ENCODE measurements around the gene RPS6KC1. TPM values are rescaled to one million over a fixed set of nuclear protein-coding genes. Genes with fewer than 3 reads are reported as not detected.

RPS6KC1 gene
- total RNA-seq, 2 donors from 2014 or later = 9.2 to 10.1 TPM

DNA sequence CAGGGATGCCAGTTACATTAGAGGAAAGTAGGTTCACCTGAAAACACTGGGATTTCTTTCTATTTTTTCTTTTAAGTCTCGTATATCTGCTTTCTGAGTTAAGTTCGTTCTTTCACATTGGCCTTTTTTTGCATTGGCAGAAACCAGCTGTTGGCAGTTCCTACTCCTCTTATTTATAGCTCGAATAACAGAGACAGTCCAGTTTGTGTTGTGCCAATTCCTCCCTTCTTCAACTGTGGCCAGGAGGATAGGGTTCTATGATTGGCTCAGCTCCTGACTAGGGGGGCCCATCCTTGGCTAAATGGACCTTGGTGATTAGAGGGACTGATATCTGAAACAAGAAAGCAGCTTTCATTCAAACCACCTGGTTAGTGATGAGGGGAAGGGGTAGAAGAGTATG, 115.8 kb downstream of the RPS6KC1 start:
- Histone ChIP-seq H3K36me3 (no peaks in the 10 kb centered on the region), H3K27me3 (no peaks in the 10 kb centered on the region), H3K27ac (no peak overlapping the region), H3K4me1 (peaks cover 0 to 8% of the 10 kb centered on the region in 2 donors), H3K4me3 (no peak overlapping the region), H3K9me3 (no peaks in the 10 kb centered on the region)
- TF ChIP-seq, protein P1, sequence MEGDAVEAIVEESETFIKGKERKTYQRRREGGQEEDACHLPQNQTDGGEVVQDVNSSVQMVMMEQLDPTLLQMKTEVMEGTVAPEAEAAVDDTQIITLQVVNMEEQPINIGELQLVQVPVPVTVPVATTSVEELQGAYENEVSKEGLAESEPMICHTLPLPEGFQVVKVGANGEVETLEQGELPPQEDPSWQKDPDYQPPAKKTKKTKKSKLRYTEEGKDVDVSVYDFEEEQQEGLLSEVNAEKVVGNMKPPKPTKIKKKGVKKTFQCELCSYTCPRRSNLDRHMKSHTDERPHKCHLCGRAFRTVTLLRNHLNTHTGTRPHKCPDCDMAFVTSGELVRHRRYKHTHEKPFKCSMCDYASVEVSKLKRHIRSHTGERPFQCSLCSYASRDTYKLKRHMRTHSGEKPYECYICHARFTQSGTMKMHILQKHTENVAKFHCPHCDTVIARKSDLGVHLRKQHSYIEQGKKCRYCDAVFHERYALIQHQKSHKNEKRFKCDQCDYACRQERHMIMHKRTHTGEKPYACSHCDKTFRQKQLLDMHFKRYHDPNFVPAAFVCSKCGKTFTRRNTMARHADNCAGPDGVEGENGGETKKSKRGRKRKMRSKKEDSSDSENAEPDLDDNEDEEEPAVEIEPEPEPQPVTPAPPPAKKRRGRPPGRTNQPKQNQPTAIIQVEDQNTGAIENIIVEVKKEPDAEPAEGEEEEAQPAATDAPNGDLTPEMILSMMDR (IDR thresholded peaks at IDR 0.05) = no peak
- DNase-seq (ENCODE audit: low spot score) = no peak

DNA sequence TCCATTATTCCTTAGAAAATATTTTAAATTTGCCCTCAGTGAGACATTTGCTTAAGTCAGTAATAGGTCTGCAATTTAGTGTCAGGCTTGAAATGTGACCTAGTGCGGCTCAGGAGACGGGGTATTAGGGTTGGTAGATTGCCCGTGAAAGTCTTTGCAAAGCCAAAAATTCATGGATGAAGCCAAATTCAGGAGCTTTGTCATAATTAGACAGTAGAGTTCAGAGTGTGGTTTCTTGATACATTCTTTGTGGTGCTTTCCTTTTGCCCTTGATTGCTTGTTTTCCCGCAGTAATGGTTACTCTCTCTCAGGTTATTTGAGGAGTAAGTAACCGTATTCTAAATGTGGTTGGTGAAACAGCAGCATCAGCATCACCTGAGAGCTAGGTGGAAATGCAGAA, 120.7 kb downstream of the RPS6KC1 start:
- no peaks in the 10 kb centered on the region for H3K36me3 ChIP-seq
- no peaks in the 10 kb centered on the region for H3K9me3 ChIP-seq
- TF ChIP-seq, protein P1 (IDR thresholded peaks at IDR 0.05) = no peak
- H3K4me3 ChIP-seq = no peak overlapping the region
- peaks cover 0 to 4% of the 10 kb centered on the region in 2 donors for H3K4me1 ChIP-seq
- no peak overlapping the region for H3K27ac ChIP-seq
- DNase-seq (ENCODE audit: low spot score) = no peak
- H3K27me3 ChIP-seq = no peaks in the 10 kb centered on the region

DNA sequence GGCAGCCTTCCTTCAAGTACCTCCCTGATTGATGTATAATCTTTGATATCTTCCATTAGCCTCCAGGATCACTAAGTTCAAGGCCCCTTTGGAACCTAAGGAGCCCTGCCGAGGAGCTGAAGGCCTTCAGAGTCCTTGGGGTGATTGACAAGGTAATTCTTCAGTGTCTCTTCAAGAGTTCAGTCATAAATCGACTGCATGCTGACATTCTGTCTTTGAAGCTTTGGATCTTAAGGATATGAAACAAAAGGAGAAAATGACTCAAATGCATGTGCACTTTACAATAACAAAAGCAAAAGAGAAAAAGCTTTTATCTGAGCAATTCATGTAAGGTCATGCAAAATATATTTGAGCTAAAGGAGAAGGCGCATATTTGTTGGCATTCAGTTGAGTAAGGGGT, 125.3 kb downstream of the RPS6KC1 start:
- TF ChIP-seq, protein P1 (IDR thresholded peaks at IDR 0.05) = no peak
- H3K36me3 ChIP-seq = peaks cover 4% of the 10 kb centered on the region
- no peaks in the 10 kb centered on the region for H3K27me3 ChIP-seq

DNA sequence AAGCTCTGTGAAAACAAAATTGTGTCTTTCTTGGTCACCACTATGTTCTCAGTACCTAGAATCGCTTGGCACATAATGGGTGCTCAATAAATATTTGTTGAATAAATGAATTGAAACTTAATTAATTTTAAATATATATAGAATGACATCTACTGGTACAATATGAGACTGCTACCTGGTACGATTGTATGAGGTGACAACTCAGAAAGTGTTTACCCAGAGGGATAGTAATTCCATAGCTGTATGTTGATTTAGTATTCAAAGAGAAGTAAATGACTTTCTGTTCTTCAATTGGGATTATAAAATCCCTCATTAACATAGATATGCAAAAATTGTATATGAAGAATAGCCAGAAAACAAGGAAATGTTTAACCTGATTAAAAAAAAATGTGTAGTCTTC, 128.7 kb downstream of the RPS6KC1 start:
- H3K27ac ChIP-seq = no peak overlapping the region
- no peaks in the 10 kb centered on the region for H3K4me1 ChIP-seq
- no peak overlapping the region for H3K4me3 ChIP-seq
- peaks cover 4% of the 10 kb centered on the region for H3K36me3 ChIP-seq
- DNase-seq (ENCODE audit: low spot score) = no peak
- no peaks in the 10 kb centered on the region for H3K27me3 ChIP-seq
- no peaks in the 10 kb centered on the region for H3K9me3 ChIP-seq
- TF ChIP-seq, protein P1 (IDR thresholded peaks at IDR 0.05) = no peak

More for the DNA sequence above, 125.3 kb downstream of the RPS6KC1 start:
- Histone ChIP-seq H3K9me3 (no peaks in the 10 kb centered on the region), H3K27ac (no peak overlapping the region), H3K4me3 (no peak overlapping the region), H3K4me1 (no peaks in the 10 kb centered on the region)
- no peak for DNase-seq (ENCODE audit: low spot score)

DNA sequence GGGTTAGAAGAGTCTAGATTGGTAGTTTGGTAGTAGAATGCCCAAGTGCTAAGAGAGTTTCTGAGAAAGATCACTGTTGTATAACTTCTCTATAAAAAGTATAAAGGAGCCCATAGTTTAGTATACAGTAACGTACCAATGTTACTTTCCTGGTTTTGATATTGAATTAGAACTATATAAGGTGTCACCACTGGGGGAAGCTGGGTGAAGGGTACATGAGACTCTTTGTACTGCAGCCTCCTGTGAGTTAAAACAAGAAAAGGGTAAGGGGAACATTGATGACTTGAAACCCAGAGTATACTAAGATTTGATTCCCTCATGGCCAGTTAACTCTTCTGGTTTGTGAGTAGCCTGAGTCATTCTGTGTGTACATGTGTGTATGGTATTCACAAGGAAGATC, 129.8 kb downstream of the RPS6KC1 start:
- Histone ChIP-seq H3K27ac (no peak overlapping the region), H3K9me3 (peaks cover 0 to 7% of the 10 kb centered on the region in 2 donors), H3K4me1 (no peaks in the 10 kb centered on the region), H3K27me3 (no peaks in the 10 kb centered on the region), H3K36me3 (peaks cover 4% of the 10 kb centered on the region), H3K4me3 (no peak overlapping the region)
- TF ChIP-seq, protein P1 (IDR thresholded peaks at IDR 0.05) = no peak
- no peak for DNase-seq (ENCODE audit: low spot score)

DNA sequence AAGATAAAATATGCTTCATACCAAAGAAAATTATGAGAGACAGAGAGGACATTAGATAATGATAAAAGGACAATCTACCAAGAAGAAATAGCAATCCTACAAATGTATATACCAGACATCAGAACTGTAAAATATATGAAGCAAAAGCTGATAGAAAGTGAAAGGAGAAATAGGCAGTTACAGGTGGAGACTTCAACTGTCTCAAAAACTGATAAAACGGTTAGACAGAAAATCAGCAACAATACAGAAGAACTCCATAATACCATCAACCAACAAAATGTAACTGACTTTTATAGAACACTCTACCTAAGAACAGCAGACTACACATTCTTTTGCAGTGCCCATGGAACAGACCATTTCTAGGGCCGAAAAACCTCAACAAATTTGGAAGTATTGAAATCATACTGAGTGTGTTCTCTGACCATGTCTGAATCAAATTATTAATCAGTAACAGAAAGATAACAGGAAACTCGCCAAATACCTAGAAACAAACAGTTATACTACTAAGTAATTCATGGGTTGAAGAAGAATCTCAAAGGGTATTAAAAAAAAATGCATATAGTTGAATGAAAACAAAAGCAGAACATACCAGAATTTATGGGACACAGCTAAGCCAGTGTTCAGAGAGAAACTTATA, 132.1 kb downstream of the RPS6KC1 start:
- no peaks in the 10 kb centered on the region for H3K27me3 ChIP-seq
- H3K9me3 ChIP-seq = peaks cover 0 to 20% of the 10 kb centered on the region in 2 donors
- H3K36me3 ChIP-seq = peaks cover 4% of the 10 kb centered on the region
- DNase-seq (ENCODE audit: low spot score) = no peak
- H3K27ac ChIP-seq = no peak overlapping the region
- H3K4me3 ChIP-seq = no peak overlapping the region
- no peaks in the 10 kb centered on the region for H3K4me1 ChIP-seq
- TF ChIP-seq, protein P1 (IDR thresholded peaks at IDR 0.05) = no peak
